ENCODE measurements around the gene CCDC197. TPM values are rescaled to one million over a fixed set of nuclear protein-coding genes. Genes with fewer than 3 reads are reported as not detected.

Gene CCDC197
- total and polyA plus RNA-seq, 9 donors, result 0.04 to 0.32 (median 0.22) TPM; not detected in 5

DNA sequence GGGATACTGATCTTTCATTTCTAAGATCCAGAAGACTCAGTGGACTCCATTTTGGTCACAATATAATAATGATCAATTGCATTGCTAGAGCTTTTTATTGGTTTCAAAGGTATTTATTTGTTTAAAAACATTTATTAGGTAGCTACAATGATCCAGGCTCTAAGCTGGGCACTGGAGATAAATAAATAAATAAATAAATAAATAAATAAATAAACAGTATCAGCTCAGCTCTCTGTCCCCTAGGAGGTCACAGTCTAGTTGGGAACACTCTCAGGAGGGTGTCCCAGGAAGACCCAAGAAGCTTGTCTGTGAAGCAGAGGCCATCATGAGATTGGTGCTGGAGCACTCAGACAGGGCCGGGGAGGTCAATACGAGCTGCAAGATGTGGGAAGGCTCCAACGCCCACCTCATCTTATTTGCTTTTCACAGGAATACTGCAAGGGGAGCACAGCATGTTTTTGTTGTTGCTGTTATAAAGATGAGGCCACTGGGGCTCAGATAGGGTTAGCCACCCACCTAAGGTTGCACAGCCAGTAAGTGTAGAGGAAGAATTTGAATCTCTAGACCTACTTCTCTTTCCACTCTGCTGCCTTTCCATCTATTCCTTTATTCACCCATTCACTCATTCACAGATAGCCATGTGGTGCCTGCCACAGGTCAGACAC is 36.2 kb upstream of the CCDC197 start:
- no peaks in the 10 kb centered on the region for H3K36me3 ChIP-seq (ENCODE audit: control insufficient read depth, insufficient read depth, low read length)
- no peak overlapping the region for H3K4me3 ChIP-seq (ENCODE audit: low read length)
- H3K9me3 ChIP-seq (replicated peaks; ENCODE audit: control insufficient read depth, low read depth, low read length), result no peaks in the 10 kb centered on the region
- no CpG with 5 or more reads among the region's 3 CpGs for WGBS (ENCODE audit: insufficient coverage)
- H3K27me3 ChIP-seq (ENCODE audit: control insufficient read depth, insufficient read depth, low read length), result no peaks in the 10 kb centered on the region
- peaks cover 70% of the 10 kb centered on the region for H3K4me1 ChIP-seq (ENCODE audit: control insufficient read depth, insufficient read depth, low read length)
- no peak overlapping the region for H3K27ac ChIP-seq (ENCODE audit: low read length)
- DNase-seq, result no peak

DNA sequence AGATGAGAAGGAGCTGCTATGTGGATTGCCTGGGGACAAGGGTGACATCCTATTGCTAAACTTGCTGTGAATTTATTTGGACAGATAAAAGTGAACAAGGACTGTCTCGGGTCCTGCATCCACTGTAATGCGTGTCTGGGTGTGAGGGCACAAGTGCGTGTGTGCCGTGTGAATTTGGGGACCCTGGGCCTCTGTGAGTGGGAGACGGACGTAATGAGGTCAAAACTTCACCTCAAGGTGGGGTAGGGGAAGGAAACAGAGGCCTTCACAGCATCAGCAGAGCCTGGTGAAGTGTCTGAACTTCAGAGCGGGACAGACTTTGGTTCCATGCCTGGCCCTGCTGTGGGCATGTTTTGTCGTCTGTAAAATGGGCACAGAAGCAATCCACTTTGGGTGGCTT is 35.5 kb upstream of the CCDC197 start:
- 90% methylated on average over 7 of the region's 8 CpGs for WGBS (ENCODE audit: insufficient coverage)
- H3K27ac ChIP-seq (ENCODE audit: low read length), result no peak overlapping the region
- no peaks in the 10 kb centered on the region for H3K27me3 ChIP-seq (ENCODE audit: control insufficient read depth, insufficient read depth, low read length)
- no peaks in the 10 kb centered on the region for H3K9me3 ChIP-seq (replicated peaks; ENCODE audit: control insufficient read depth, low read depth, low read length)
- no peaks in the 10 kb centered on the region for H3K36me3 ChIP-seq (ENCODE audit: control insufficient read depth, insufficient read depth, low read length)
- peaks cover 64% of the 10 kb centered on the region for H3K4me1 ChIP-seq (ENCODE audit: control insufficient read depth, insufficient read depth, low read length)
- no peak overlapping the region for H3K4me3 ChIP-seq (ENCODE audit: low read length)
- DNase-seq, result no peak

DNA sequence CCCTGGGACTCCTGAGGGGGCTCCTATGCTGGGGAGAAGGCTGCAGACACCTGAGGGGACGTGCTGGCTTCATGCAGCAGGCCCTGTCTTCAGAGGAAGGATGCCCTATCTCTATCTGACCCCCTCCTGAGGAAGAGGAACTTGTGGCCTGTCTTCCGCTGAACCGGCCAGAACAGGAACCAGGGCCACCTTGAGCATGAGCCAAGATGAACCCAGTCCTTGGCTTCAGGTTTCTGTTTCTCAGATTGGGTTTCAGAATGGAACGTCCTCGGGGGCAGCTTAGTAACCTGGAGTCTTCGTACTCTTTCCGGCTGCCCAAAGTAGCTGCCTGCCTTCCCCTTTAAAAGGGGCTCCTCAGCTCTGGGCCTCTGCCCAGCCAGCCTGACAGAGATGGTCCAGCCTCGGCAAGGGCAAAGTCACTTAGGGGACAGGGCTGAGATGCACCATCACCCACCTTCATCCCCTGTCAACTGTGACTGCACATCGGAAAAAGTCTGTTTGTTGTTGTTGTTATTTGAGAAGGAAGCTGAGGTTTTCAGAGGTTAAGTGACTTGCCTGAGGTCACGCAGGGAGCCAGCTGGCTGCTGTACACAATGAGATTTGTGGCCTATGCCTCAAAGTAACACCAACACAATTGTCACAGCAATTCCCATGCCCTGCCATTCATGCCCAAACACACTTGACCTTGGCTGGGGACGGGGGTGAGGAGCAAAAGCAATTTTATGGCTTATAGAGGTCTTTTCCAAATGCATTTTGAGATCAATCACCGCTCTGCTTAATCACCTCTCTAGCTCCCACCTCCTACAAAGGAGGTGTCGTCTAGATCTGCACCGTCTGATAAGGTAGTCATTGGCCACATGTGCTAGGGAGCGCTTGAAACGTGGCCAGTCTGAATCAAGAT is 34.1 kb upstream of the CCDC197 start:
- WGBS (ENCODE audit: insufficient coverage), result 42% methylated on average over 8 of the region's 16 CpGs
- Histone ChIP-seq H3K27ac (ENCODE audit: low read length) (no peak overlapping the region), H3K4me3 (ENCODE audit: low read length) (no peak overlapping the region), H3K27me3 (ENCODE audit: control insufficient read depth, insufficient read depth, low read length) (no peaks in the 10 kb centered on the region), H3K36me3 (ENCODE audit: control insufficient read depth, insufficient read depth, low read length) (no peaks in the 10 kb centered on the region), H3K4me1 (ENCODE audit: control insufficient read depth, insufficient read depth, low read length) (peaks cover 56% of the 10 kb centered on the region), H3K9me3 (replicated peaks; ENCODE audit: control insufficient read depth, low read depth, low read length) (no peaks in the 10 kb centered on the region)
- no peak for DNase-seq

DNA sequence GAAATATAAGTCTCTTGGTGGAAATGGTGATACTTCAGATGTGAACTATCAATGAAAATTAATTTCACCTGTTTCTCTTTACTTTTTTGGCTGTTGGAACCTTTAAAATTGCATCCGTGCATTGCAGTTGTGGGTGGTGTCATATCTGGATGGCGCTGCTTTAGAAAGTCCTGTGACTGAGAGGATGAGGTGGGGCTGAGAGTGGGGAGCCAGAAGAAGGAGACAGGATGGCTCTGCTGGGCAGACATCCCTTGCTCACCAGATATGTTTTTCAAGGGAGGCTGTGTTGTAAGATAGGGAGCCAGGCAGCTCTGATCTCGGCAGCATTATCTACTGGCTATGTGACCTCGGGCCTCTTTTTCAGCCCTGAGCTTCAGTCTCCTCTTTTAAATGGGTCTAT is 33.4 kb upstream of the CCDC197 start:
- Histone ChIP-seq H3K36me3 (ENCODE audit: control insufficient read depth, insufficient read depth, low read length) (no peaks in the 10 kb centered on the region), H3K27ac (ENCODE audit: low read length) (no peak overlapping the region), H3K27me3 (ENCODE audit: control insufficient read depth, insufficient read depth, low read length) (no peaks in the 10 kb centered on the region), H3K9me3 (replicated peaks; ENCODE audit: control insufficient read depth, low read depth, low read length) (no peaks in the 10 kb centered on the region), H3K4me1 (ENCODE audit: control insufficient read depth, insufficient read depth, low read length) (peaks cover 56% of the 10 kb centered on the region), H3K4me3 (ENCODE audit: low read length) (no peak overlapping the region)
- no peak for DNase-seq
- 75% methylated on average over 2 of the region's 4 CpGs for WGBS (ENCODE audit: insufficient coverage)

DNA sequence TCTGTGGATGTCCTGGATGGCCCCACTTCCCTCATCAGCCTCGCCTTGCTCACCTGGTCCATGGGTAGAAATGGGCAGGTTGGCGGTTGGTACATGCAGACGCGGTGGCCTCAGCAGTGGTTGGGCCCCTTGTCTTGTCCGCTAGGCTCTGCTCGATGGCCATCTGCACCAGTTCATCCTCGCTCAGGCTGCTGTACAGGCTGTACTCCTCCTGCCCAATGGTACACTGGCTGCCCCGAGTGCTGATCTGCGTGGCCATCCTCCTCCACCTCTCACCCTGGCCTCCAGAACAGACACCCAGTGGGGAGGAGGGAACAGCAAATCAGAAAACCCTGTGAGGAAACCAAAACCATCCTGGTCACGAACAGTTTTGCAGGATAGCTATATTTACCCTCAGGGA is 32.8 kb upstream of the CCDC197 start:
- Histone ChIP-seq H3K9me3 (replicated peaks; ENCODE audit: control insufficient read depth, low read depth, low read length) (no peaks in the 10 kb centered on the region), H3K27ac (ENCODE audit: low read length) (no peak overlapping the region), H3K4me1 (ENCODE audit: control insufficient read depth, insufficient read depth, low read length) (peaks cover 56% of the 10 kb centered on the region), H3K36me3 (ENCODE audit: control insufficient read depth, insufficient read depth, low read length) (no peaks in the 10 kb centered on the region), H3K27me3 (ENCODE audit: control insufficient read depth, insufficient read depth, low read length) (no peaks in the 10 kb centered on the region), H3K4me3 (ENCODE audit: low read length) (no peak overlapping the region)
- WGBS (ENCODE audit: insufficient coverage), result 85% methylated on average over 8 of the region's 10 CpGs
- no peak for DNase-seq

DNA sequence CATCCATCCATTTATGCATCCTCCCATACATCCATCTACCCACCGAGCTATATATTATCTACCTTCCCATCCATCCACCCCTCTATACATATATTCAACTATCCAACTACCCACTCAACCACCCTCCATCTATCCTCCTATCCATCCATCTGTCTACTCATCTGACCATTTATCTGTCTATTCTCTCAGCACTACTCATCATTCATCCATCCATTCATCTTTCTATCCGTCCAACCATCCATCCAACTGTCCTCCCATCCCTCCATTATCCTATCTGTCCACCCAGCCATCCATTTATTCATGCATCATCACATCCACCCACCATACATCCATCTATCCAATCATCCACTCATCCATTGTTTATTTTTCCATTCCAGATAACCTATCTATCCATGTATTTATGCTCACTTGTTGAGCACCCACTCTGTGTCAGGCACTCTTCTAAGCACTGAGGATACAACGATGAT is 32.2 kb upstream of the CCDC197 start:
- Histone ChIP-seq H3K27ac (ENCODE audit: low read length) (no peak overlapping the region), H3K27me3 (ENCODE audit: control insufficient read depth, insufficient read depth, low read length) (no peaks in the 10 kb centered on the region), H3K9me3 (replicated peaks; ENCODE audit: control insufficient read depth, low read depth, low read length) (no peaks in the 10 kb centered on the region), H3K36me3 (ENCODE audit: control insufficient read depth, insufficient read depth, low read length) (no peaks in the 10 kb centered on the region), H3K4me3 (ENCODE audit: low read length) (no peak overlapping the region), H3K4me1 (ENCODE audit: control insufficient read depth, insufficient read depth, low read length) (peaks cover 56% of the 10 kb centered on the region)
- 91% methylated on average over 3 of the region's 3 CpGs for WGBS (ENCODE audit: insufficient coverage)
- DNase-seq, result no peak

DNA sequence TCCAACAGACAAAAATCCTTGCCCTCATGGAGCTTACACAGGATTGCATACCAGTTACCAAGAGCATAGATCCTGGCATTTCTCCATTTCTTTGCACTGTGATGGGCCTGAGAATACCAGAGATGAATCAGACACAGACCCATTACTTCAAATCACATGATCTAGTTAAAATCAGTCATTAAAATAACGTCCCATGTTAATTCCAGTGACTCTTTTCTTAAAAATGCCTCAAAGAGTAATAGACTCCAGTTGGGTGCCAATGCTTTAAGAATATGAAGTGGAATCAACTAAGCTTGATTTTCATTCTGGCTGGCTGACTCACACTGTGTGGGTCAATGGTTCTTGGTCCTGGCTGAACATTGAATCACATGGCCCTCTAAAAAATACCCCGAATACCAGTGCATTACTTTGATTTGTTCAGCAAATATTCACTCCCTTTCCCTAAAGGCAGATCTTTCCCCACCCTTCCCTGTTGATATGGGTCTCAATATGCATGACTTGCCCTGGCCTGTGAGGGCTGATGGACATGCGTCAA is 31.7 kb upstream of the CCDC197 start:
- DNase-seq, result no peak
- 100% methylated on average over 1 of the region's 3 CpGs for WGBS (ENCODE audit: insufficient coverage)
- H3K4me3 ChIP-seq (ENCODE audit: low read length), result no peak overlapping the region

DNA sequence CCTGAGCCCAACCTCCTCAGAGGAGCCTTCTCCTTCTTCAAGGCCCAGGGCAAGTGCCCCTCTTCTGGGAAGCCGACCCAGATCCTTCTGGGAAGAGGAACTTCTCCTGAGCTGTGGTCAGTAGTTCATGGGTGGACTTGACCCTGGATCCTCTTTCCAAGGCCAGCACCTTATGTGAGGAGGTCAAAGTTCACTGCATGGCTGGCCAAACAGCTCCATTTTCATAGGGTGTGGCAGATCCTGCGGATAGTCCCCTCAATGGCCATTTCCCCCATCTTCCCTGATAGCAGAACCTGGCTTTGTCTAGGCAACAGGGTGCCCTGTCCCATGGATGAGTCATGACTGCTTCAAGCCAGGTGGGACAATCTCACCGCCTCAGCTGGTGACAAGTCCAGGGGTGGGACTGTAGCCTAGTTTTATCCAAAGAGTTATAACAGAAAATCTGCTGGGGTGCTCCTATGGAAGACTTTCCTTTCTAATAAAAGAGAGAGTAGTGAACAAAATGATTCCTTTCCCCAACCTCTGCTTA is 31.1 kb upstream of the CCDC197 start:
- Histone ChIP-seq H3K4me3 (ENCODE audit: low read length) (no peak overlapping the region), H3K9me3 (replicated peaks; ENCODE audit: control insufficient read depth, low read depth, low read length) (no peaks in the 10 kb centered on the region), H3K27me3 (ENCODE audit: control insufficient read depth, insufficient read depth, low read length) (no peaks in the 10 kb centered on the region), H3K4me1 (ENCODE audit: control insufficient read depth, insufficient read depth, low read length) (peaks cover 64% of the 10 kb centered on the region), H3K27ac (ENCODE audit: low read length) (no peak overlapping the region), H3K36me3 (ENCODE audit: control insufficient read depth, insufficient read depth, low read length) (no peaks in the 10 kb centered on the region)
- 100% methylated on average over 1 of the region's 3 CpGs for WGBS (ENCODE audit: insufficient coverage)
- no peak for DNase-seq

More for the DNA sequence above, 31.7 kb upstream of the CCDC197 start:
- Histone ChIP-seq H3K9me3 (replicated peaks; ENCODE audit: control insufficient read depth, low read depth, low read length) (no peaks in the 10 kb centered on the region), H3K36me3 (ENCODE audit: control insufficient read depth, insufficient read depth, low read length) (no peaks in the 10 kb centered on the region), H3K27ac (ENCODE audit: low read length) (no peak overlapping the region), H3K4me1 (ENCODE audit: control insufficient read depth, insufficient read depth, low read length) (peaks cover 57% of the 10 kb centered on the region), H3K27me3 (ENCODE audit: control insufficient read depth, insufficient read depth, low read length) (no peaks in the 10 kb centered on the region)

DNA sequence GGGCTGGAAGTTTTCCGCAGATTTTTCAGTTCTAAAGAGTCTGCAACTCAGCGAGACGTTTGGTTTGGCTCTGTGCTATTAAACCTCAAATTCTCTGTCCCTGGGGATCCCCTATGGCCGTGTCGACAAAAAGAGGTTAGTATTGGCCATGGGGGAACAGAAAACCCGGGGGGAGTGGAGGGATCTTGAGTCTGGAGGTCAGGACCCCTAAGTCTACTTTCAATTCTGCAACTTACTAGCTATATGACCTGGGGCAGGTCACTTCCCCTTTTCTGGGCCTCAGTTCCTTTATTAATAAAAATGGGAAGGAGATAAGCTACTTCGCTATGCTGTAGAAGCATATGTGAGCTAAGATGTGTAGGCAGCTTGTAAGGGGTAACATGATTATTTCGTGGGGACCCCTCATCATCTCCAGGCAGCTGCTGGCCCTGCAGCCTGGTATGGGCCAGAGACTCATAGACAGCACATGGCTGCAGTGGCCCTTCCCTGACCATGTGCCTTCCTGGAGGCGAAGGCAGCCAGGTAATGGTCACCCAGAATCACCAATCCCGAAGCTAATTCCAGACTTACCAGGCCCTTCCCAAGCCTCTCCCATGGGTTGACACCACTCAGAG is 29.4 kb upstream of the CCDC197 start:
- Histone ChIP-seq H3K36me3 (ENCODE audit: control insufficient read depth, insufficient read depth, low read length) (no peaks in the 10 kb centered on the region), H3K9me3 (replicated peaks; ENCODE audit: control insufficient read depth, low read depth, low read length) (no peaks in the 10 kb centered on the region), H3K4me1 (ENCODE audit: control insufficient read depth, insufficient read depth, low read length) (peaks cover 66% of the 10 kb centered on the region), H3K27me3 (ENCODE audit: control insufficient read depth, insufficient read depth, low read length) (no peaks in the 10 kb centered on the region), H3K27ac (ENCODE audit: low read length) (no peak overlapping the region), H3K4me3 (ENCODE audit: low read length) (no peak overlapping the region)
- DNase-seq, result no peak
- 51% methylated on average over 3 of the region's 10 CpGs for WGBS (ENCODE audit: insufficient coverage)

Measured in muscle of leg (tissue), 11 donors.